ENCODE data around the gene PRDM5.

DNA sequence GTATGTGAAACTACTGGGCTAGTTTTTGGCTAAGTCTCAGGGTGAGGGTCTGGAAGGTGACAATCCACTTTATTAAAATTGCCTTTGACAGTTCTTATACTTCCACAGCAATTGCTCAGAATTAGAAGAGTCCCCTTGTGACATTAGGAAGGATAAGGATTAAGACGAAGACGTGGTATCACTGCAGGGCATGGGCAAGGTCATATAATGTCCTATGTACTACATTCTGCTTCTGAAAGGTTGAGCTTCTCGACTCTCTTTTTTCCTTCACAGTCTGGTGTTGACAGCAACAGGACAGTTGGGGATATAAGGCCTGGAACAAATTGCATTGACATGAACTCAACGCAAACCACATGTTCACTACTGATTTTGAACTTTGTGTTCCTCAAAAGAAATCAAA is 40.9 kb upstream of the PRDM5 start:
- TF ChIP-seq, protein P1, sequence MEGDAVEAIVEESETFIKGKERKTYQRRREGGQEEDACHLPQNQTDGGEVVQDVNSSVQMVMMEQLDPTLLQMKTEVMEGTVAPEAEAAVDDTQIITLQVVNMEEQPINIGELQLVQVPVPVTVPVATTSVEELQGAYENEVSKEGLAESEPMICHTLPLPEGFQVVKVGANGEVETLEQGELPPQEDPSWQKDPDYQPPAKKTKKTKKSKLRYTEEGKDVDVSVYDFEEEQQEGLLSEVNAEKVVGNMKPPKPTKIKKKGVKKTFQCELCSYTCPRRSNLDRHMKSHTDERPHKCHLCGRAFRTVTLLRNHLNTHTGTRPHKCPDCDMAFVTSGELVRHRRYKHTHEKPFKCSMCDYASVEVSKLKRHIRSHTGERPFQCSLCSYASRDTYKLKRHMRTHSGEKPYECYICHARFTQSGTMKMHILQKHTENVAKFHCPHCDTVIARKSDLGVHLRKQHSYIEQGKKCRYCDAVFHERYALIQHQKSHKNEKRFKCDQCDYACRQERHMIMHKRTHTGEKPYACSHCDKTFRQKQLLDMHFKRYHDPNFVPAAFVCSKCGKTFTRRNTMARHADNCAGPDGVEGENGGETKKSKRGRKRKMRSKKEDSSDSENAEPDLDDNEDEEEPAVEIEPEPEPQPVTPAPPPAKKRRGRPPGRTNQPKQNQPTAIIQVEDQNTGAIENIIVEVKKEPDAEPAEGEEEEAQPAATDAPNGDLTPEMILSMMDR (IDR thresholded peaks at IDR 0.05): no peak
- no peak for TF ChIP-seq POLR2A (IDR thresholded peaks at IDR 0.05)
